CD4-positive, alpha-beta T cell (primary cell): ENCODE results near the gene MACROD2. TPM values are rescaled to one million over a fixed set of nuclear protein-coding genes. Genes with fewer than 3 reads are reported as not detected.

Experiments used
- ATAC-seq: fragments of 200-7000 bp; cut with Tn5 transposase; one replicate; pipeline ENCODE4 v1.10.0; 2022; ENCODE audit warnings: mild to moderate bottlenecking; ENCODE audit not compliant: poor library complexity
- CTCF ChIA-PET: fragments of 350-600 bp; sonication (Branson Sonifier 250); formaldehyde crosslinking; loops from one replicate; lab custom pipeline; 2021; ENCODE audit warnings: antibody characterized with exemption, inconsistent platforms; lab: Charles Lee
- POLR2A ChIA-PET: fragments of 350-600 bp; sonication (Branson Sonifier 250); formaldehyde crosslinking; loops from one replicate; lab custom pipeline; 2021; ENCODE audit warnings: antibody characterized with exemption, inconsistent platforms; lab: Charles Lee
- DNase-seq, 14 experiments: peaks; one replicate each; pipeline ENCODE4 v3.0.0-alpha.2; 2013 to 2020; ENCODE audit warnings: mixed read lengths in 2 of 14
- H3K27ac ChIP-seq, 2 donors: one replicate each; pipeline versions ENCODE4 v1.5.1 to v1.7.0; 2013; ENCODE audit warnings: low read length in 2 of 2, low read depth in 1 of 2, mild to moderate bottlenecking in 1 of 2
- H3K27me3 ChIP-seq, 2 experiments: 1 replicate in 1 of 2; 2 replicates in 1 of 2; pipeline versions ENCODE4 v1.6.1 to v1.7.0; 2013; ENCODE audit warnings: low read length in 2 of 2, control low read depth in 1 of 2, mild to moderate bottlenecking in 1 of 2, moderate library complexity in 1 of 2; ENCODE audit not compliant: insufficient read depth in 2 of 2, control insufficient read depth in 1 of 2
- H3K36me3 ChIP-seq: one replicate; pipeline ENCODE4 v1.6.1; 2013; ENCODE audit warnings: low read length, control low read depth; ENCODE audit not compliant: insufficient read depth
- H3K4me1 ChIP-seq: one replicate; pipeline ENCODE4 v1.6.1; 2013; ENCODE audit warnings: low read length, control low read depth; ENCODE audit not compliant: insufficient read depth
- H3K4me3 ChIP-seq: one replicate; pipeline ENCODE4 v1.5.1; 2013; ENCODE audit warnings: mild to moderate bottlenecking, low read length, moderate library complexity
- H3K9me3 ChIP-seq, 2 experiments: 1 replicate in 1 of 2; 2 replicates in 1 of 2; pipeline versions ENCODE4 v1.6.1 to v1.7.0; 2013; ENCODE audit warnings: low read length in 2 of 2, mild to moderate bottlenecking in 2 of 2, control low read depth in 1 of 2, moderate library complexity in 1 of 2; ENCODE audit not compliant: control insufficient read depth in 1 of 2, insufficient read depth in 1 of 2
- H3K27ac Mint-ChIP-seq: one replicate; pipeline ENCODE4 v1.8.0; 2020; ENCODE audit warnings: mixed read lengths
- H3K27me3 Mint-ChIP-seq: one replicate; pipeline ENCODE4 v1.8.0; 2021; ENCODE audit warnings: mixed read lengths
- H3K36me3 Mint-ChIP-seq: one replicate; pipeline ENCODE4 v1.8.0; 2021; ENCODE audit warnings: low read depth, mixed read lengths
- H3K4me1 Mint-ChIP-seq: one replicate; pipeline ENCODE4 v1.8.0; 2021; ENCODE audit warnings: low read depth, mixed read lengths
- H3K4me3 Mint-ChIP-seq: one replicate; pipeline ENCODE4 v1.8.0; 2020; ENCODE audit warnings: mild to moderate bottlenecking, mixed read lengths
- H3K9me3 Mint-ChIP-seq: one replicate; pipeline ENCODE4 v1.8.0; 2020; ENCODE audit warnings: mixed read lengths
- CTCF ChIP-seq: fragments of 200-600 bp; IDR thresholded peaks from one replicate; pipeline ENCODE4 v1.8.0; 2022; ENCODE audit warnings: antibody characterized with exemption, mild to moderate bottlenecking
- intact Hi-C, 2 experiments: fragments of 100-400 bp; cut with DNase I in 1 of 2; cut with micrococcal nuclease in 1 of 2; formaldehyde crosslinking; loops; one replicate each; pipeline versions ENCODE4 v1.15.1 to v1.9.0; 2023 to 2025; cut with DNase I, micrococcal nuclease
- total RNA-seq, 174 experiments: library from RNA in 2 of 174; stranded (reverse) in 2 of 174; gene quantifications; one replicate each; pipeline ENCODE4 v1.2.3 and lab custom pipeline; 2021 to 2026

The MACROD2 gene
- total RNA-seq, 2 experiments from 2014 or later: not detected

- Mint-ChIP-seq H3K4me1 (no peaks in the 10 kb centered on the region), H3K4me3 (no peak overlapping the region), H3K27me3 (no peaks in the 10 kb centered on the region), H3K36me3 (no peaks in the 10 kb centered on the region), H3K27ac (no peak overlapping the region), H3K9me3 (peaks cover 3% of the 10 kb centered on the region)
- ChIA-PET POLR2A (no interaction called here), CTCF (no interaction called here)
- DNase-seq: no peak
- Histone ChIP-seq H3K4me3 (no peak overlapping the region), H3K9me3 (peaks cover 0 to 10% of the 10 kb centered on the region in 2 experiments), H3K27ac (no peak overlapping the region), H3K27me3 (no peaks in the 10 kb centered on the region), H3K4me1 (no peaks in the 10 kb centered on the region), H3K36me3 (no peaks in the 10 kb centered on the region)
- intact Hi-C loops: no loop called here
- no peak for ATAC-seq
- TF ChIP-seq CTCF: no peak
Measured at GRCh38 chr20:14906908-14907434, 911.7 kb downstream of the MACROD2 start.

GRCh38 chr20:14910126-14910525 is 914.8 kb downstream of the MACROD2 start:
- Histone ChIP-seq H3K9me3 (peaks cover 0 to 10% of the 10 kb centered on the region in 2 experiments), H3K27me3 (no peaks in the 10 kb centered on the region), H3K36me3 (no peaks in the 10 kb centered on the region), H3K4me1 (no peaks in the 10 kb centered on the region), H3K4me3 (no peak overlapping the region), H3K27ac (no peak overlapping the region)
- DNase-seq: no peak
- H3K27ac Mint-ChIP-seq: no peak overlapping the region
- CTCF ChIA-PET: no interaction called here
- intact Hi-C loops: no loop called here
- no peak for ATAC-seq
- no peaks in the 10 kb centered on the region for H3K4me1 Mint-ChIP-seq
- H3K36me3 Mint-ChIP-seq: no peaks in the 10 kb centered on the region
- H3K4me3 Mint-ChIP-seq: no peak overlapping the region
- H3K9me3 Mint-ChIP-seq: no peaks in the 10 kb centered on the region
- TF ChIP-seq CTCF: no peak
- POLR2A ChIA-PET: no interaction called here
- no peaks in the 10 kb centered on the region for H3K27me3 Mint-ChIP-seq

- Mint-ChIP-seq H3K4me3 (no peak overlapping the region), H3K9me3 (peaks cover 5% of the 10 kb centered on the region), H3K27me3 (no peaks in the 10 kb centered on the region), H3K4me1 (no peaks in the 10 kb centered on the region), H3K36me3 (no peaks in the 10 kb centered on the region), H3K27ac (no peak overlapping the region)
- H3K36me3 ChIP-seq: no peaks in the 10 kb centered on the region
- POLR2A ChIA-PET: no interaction called here
- intact Hi-C loops: no loop called here
- no peak for TF ChIP-seq CTCF
- H3K9me3 ChIP-seq: peaks cover 0 to 7% of the 10 kb centered on the region in 2 experiments
- H3K27ac ChIP-seq: no peak overlapping the region
- no peak overlapping the region for H3K4me3 ChIP-seq
- DNase-seq: no peak
- no peak for ATAC-seq
- CTCF ChIA-PET: no interaction called here
- H3K4me1 ChIP-seq: no peaks in the 10 kb centered on the region
- H3K27me3 ChIP-seq: no peaks in the 10 kb centered on the region
Measured at GRCh38 chr20:14913896-14914620, 918.7 kb downstream of the MACROD2 start.
